ENCODE data around the gene EVI2B.

DNA sequence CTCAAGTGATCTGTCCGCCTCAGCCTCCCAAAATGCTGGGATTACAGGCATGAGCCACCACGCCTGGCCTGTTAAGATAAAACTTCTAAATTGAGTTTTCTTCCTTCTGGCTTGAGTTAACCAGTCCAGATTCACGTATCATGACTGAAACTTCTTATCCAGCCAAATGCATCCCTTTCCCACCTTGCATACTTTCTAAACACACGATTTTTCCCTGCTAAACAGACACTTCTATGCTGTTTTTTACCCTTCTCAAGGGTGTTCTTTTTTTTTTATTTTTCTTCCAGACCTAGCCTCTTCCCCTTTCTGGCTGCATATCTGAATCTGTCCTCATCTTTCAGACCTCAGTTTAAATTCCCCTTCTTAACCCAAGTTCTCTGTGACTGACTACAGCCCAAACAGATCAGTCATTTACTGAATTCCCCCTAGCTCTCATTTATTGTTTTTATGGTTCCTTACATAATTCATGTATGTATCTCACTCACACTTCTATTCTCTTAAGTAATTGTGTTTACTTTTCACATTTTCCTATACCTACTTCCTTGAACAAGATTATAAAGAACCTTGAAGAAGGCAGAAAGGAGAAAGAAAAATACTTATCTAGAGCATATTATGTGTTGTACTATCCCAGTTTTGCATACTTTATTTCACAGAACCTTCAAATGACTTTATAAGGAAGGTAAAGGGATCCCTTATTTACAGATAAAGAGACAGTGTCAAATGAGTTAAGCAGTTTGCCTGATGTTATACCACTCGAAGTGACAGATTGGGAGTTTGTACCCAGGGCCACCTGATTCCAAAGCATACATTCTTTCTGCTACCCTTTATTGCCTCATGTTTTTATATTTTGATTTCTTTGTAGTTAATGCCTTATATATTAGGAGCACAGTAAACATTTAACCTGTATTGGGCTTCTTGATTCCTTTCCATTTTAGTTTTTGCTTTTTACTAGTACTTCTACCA lies 5.2 kb downstream of the EVI2B start:
- TF ChIP-seq, protein P1, sequence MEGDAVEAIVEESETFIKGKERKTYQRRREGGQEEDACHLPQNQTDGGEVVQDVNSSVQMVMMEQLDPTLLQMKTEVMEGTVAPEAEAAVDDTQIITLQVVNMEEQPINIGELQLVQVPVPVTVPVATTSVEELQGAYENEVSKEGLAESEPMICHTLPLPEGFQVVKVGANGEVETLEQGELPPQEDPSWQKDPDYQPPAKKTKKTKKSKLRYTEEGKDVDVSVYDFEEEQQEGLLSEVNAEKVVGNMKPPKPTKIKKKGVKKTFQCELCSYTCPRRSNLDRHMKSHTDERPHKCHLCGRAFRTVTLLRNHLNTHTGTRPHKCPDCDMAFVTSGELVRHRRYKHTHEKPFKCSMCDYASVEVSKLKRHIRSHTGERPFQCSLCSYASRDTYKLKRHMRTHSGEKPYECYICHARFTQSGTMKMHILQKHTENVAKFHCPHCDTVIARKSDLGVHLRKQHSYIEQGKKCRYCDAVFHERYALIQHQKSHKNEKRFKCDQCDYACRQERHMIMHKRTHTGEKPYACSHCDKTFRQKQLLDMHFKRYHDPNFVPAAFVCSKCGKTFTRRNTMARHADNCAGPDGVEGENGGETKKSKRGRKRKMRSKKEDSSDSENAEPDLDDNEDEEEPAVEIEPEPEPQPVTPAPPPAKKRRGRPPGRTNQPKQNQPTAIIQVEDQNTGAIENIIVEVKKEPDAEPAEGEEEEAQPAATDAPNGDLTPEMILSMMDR (conservative IDR thresholded peaks at IDR 0.05) = no peak
- TF ChIP-seq EZH2 (IDR thresholded peaks at IDR 0.05; ENCODE audit: low read depth) = no peak

Measured in PC-9 (cell line).